ENCODE results near the gene VSX2.

VSX2 gene

DNA sequence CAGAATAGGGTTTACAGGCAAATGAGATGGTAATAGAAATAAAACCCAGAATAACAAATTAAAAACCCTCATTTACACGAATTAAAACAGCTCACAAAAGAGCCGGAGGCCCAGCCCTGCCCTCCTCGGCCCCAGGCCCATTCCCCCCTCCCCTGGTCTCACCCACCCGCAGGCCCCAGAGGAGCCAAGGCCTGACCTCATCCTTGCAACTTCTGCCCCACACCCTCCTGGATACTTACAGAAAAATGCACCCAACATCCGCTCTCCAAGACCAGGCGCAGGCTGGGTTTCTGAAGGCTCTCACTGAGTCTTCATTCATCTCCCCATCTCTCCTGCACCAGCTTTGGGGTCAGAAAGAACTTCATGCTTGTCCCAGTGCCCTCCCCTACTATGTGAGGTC lies 16.2 kb upstream of the VSX2 start:
- no peak for DNase-seq

DNA sequence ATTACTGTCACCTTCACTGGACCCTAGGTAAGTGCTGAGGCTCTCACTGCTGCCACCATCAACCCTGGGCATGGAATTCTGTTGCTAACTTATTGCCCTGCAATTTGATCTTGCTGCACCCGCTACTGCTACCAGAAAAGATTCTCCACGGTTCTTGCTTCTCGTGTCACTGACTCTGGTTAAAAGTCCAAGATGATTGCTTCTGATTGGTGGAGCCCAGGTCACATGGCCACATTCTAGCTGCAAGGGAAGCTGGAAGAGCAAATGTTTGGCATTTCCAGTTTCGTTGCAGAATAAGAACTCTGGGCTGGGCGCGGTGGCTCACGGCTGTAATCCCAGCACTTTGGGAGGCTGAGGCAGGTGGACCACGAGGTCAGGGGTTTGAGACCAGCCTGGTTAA lies 7.5 kb upstream of the VSX2 start:
- no peak for DNase-seq

DNA sequence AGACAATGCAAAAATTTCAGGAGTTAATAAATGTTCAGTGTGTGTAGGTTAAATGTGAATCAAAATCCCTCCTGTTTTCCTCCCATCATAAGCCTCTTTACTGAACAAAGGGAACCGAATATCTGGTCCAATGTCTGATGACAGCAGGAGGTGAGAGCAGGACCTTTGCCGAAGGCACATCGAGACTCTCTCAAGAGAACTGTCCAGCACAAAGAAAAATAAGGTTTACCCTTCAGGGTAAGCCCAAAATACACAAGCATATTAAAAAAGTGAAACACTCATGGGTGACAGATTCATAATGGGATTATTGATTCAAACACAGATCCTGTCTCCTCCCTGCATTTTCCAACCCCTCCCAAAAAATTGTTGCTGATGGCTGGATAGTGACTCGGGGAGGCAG lies 4.2 kb upstream of the VSX2 start:
- DNase-seq, result no peak

DNA sequence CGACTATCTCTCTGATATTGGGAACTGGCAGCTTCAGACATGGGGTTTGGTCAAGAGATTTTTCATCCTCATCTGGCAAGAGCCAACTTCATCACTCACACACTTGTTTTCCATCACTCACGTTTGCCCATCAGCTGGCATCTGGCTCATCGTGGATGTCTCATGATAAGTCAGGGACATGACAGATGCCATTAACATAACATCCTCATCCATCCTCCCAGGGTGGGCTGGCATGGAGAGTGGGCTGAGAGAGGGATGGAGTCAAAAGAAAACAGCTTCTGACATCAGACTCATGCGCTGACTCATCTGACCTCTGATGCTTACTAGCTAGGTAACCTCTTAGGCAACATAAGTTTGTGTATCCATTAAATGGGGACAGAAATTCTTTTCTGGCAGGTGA lies 1.8 kb upstream of the VSX2 start:
- no peak for DNase-seq

DNA sequence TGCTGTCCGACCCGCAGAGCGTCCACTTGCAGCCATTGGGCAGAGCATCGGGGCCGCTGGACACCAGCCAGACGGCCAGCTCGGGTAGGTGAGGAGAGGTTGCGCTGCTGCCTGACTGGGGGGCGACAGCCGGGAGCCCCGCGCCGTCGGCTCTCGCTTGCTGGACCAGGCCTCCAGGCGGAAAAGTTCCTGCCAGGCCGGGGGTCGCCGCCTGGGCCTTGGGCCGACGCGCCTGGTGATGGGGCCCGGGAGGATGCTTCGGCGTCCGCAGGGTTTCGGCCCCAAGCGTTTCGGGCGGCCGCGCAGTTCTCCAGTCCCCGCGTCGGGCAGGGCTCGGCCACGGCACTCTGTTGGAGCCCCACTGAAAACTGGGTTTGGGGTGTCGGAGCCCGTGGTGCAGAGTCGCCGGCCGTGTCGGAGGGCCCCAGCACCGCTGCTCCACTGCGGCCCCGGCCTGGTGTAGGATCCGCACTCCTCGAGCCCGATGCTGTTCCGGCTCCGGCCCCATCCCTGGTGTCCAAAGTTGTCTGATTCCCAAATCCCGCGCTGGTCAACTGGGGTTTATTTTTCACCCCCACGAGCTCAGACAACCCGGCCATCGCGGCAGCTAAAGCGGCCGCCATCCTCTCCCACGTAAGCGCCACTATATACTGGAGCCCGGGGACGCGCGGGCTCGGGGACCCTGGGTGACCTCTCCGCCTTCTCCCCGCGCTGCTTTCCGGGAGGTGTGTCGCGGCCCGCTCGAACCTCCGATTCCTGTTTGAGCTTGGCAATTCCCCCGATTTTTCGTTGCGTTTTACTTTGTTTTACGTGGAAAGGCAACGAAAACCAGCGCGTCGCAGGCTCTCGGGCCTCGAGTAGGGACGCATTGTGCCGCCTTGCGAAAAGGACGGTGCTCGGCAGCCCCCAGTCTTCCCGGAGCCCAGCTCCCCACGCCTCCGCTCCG lies 872 bp downstream of the VSX2 start:
- DNase-seq, result no peak

DNA sequence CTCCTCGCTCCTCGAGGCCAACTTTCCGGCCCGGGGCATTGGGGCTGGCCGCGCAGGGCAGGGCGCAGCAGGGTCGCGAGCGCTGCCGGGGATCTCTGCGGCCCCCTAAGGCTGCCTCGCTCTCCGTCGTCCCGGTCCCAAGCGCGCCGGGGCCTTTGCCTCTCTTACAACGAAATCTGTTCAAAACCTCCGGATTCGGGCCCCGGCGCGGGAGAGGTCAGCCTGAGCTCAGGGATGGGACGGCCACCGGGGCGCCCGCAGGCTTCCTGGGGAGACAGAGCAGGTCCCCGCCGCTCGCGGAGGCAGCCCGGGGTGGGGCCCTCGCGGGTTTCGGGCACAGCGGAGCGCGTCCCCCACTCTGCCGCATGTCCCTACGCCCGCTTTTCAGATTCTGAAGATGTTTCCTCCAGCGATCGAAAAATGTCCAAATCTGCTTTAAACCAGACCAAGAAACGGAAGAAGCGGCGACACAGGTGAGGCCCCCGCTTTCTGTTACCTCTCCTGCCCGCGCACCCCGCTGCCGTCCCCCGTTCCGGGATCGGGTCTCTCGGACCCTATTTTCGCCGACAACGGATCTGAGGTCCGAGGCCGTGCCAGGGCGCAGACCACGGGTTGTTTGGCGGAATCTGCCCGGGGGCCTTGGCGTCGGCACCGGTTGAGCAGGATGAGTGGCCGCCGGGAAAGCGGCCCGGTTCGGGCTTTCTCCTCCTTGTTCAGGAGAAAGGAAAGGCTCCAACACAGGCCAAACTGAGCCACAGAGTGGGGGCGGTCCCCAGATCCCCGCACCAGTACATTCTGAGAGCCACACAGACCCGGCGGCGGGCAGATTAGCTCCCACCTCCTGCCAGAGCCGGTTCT lies 1.8 kb downstream of the VSX2 start:
- DNase-seq, result no peak

DNA sequence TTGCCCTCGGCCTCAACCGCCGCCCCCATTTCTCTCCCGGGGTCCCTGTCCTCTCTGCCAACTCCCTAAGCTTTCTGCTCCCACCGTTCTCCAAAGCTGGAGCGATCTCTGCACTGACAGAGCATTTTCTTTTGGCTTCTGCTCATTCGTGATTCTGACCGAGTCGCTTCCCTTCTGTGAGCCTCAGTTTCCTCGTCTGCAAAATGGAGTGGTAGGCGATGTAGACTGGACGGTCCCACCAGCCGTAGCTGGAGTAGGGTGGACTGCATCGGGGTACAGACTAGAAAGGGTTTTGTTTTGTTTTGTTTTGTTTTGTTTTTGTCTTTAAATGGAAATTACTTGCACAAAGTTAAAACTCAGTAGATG lies 2.4 kb downstream of the VSX2 start:
- no peak for DNase-seq

DNA sequence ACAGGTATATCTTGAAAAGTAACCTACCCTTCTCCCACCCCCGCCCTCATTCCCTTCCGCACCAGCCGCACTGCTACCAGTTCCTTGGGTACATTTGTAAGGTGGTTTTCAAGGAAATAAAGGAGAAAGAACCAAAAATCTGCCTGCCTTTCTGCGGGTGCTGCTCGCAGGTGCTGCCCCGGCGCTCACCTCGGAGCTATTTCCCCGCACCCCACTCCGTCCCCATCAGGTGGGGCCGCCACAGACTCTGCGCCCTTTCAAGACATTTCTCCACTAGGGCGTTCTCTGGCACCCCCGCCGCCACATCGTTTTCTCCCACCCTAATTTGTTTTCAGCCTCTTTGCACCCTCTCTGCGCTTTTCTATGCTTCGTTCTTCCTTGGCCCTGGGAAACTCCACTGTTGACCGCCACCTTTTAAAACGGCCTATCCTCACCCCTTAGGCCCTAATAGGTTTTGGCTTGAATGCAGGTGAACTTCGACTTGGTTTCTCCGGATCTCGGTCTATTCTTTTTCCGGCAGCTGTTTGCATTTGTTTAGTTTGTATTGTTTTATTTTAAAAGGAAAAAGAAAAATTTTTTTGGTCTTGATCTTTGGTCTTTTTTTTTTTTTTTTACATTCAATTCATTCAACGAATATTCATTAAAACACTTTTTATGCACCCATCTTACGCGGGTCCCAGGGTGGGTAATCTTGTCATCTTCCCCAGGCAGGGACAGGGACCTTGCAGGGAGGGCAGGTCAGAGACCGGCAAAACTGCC lies 3.0 kb downstream of the VSX2 start:
- no peak for DNase-seq

DNA sequence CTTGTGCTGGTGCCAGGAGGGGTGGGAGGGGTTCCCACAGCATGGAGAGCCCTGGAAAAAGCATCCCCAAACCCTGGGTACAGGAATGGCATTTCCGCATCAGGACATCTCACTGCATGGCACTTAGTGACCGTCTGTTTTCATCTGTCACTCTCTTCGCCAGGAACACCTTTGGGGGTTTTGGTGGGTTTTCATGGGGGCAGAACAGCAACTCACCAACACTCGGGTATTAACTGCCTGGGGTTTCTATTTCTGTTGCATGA lies 3.5 kb downstream of the VSX2 start:
- DNase-seq, result no peak

DNA sequence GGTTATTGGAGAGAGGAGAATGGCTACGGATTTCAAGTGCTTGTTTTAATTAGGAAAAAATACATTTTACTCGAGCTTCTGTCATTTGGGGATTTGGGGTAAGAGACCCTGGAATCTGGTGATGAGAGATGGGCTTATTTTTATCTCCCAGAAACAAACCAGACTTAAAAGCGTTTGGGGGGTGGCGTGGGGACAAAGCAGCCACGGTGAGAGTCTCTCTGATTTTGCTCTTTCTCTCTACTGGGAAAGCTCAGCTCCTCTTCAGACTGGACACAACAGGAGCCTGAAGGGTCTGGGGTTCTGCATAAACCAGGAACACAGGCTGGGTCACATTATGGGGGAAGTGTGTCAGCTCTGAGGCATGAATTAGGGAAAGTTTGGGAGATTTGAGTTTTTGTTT lies 3.8 kb downstream of the VSX2 start:
- no peak for DNase-seq

DNA sequence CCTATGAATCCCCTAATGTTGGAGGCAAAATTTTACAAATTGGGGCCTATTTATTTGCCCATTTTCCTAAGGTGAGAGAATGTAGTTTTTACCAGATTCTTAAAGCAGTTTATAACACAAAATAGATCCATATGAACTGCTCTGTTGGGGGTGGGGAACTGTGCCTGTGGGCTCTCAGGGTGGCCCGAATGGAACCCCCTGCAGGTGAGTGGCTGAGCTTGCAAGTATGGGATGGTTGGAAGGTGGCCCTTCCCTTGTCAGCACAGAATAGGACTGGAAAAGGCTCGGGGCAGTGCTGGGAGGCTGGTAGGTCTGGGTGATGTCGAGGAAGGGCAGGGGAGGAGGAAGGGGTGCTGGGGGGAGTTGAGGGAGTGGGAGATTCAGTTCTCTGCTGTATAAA lies 4.9 kb downstream of the VSX2 start:
- DNase-seq, result no peak

DNA sequence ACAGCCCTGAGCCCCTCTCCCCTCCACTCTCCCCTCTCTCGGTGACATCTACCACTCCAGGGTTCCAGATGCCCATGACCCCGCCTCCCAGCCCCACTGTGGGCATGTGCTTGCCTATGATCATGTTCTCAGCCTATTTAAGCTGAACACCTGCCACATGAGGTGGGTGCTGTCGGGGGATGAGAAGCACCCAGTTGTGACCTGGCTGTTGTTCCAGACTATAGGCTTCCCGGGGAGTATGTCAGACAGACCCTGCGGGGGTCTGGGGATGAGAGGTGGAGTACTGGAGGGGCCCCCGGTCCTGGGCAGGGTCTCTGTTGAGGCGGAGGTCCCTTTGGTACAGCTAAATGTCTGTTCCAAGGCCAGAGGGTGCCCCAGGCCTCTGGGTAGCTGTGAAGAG lies 6.0 kb downstream of the VSX2 start:
- no peak for DNase-seq

DNA sequence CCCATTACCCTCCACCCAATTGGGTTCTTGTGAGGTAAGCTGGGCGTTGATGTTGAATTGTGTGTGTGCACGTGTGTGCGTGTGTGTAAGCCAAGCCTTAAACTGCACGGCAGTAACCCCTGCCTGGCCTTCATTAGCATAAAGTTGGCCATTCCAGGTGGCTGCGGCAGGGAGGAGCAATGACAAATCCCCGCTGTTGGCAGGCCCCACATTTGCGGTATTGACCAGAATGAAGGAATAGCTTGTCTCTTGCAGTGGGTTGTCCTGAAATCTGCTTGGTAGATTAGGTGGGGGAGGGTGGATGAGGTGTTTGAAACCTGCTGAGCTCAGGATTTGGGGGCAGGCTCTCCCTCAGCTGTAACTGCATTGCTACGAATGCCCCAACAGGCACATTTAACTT lies 7.3 kb downstream of the VSX2 start:
- DNase-seq, result no peak

DNA sequence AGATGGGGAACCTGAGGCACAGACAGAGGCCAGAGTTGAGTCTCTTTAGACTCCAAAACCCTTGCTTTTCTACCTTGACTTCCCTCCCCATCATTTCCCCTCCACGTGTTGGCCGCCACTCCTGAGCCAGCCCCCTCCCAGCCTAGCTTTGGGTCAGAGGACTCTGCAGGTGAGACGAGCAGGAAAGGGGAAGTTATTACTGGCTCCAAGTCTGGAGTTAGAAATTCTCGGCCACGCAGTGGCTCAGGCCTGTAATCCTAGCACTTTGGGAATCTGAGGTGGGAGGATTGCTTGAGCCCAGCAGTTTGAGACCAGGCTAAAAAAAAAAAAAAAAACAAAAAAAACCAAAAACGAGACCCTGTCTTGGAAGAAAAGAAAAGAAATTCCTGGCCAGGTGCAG lies 8.8 kb downstream of the VSX2 start:
- no peak for DNase-seq

DNA sequence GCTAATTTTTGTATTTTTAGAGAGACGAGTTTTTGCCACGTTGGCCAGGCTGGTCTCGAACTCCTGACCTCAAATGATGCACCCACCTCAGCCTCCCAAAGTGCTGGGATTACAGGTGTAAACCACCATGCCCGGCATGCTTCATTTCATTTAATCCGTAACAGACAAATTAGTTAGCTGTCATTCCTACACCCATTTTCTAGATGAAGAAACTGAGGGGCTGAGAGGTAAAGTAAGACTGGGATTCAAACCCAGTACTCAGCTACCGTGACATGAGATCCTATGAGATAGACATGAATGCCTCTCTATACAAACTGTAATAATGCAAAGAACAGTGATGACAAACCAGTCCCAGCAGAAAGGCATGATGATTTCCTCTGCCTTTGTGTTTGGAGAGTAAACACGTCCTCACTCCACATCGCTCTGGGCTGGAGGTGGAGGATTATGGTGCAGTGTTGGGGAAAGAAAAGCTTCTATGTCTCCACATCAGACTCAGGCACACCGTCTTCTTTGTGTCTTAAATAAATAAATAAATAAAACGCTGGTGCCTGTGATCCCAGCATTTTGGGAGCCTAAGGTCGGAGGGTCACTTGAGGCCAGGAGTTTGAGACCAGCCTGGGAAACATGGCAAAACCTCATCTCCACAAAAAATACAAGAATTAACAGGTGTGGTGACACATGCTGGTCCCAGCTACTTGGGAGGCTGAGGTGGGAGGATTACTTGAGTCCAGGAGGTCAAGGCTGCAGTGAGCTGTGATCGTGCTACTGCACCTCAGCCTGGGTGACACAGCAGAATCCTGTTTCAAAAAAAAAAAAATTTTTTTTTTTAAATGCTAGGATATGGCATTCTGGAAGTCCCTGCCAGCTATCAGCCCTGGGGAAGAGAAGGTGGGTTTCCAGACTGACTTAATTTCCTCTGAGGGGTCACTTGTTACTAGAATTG lies 10.5 kb downstream of the VSX2 start:
- no peak for DNase-seq

DNA sequence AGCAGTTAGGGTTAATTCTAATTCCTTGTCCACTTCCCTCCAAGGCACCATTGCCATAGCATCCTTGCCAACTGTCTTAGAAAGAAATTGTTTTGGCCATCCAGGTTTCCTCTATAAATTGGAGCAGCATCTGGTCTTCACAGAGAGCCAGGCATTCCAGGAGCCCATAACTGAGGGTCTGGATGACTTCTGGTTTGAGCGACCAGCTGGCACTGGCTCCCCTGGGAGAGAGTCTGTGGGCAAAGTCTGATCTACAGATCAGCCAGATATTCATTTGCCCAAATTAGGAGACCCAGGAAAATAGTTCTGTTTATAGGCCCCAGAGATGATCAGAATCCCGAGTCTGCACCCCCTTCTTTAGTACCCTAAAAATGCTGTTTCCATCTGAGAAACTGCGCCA lies 16.0 kb downstream of the VSX2 start:
- no peak for DNase-seq

DNA sequence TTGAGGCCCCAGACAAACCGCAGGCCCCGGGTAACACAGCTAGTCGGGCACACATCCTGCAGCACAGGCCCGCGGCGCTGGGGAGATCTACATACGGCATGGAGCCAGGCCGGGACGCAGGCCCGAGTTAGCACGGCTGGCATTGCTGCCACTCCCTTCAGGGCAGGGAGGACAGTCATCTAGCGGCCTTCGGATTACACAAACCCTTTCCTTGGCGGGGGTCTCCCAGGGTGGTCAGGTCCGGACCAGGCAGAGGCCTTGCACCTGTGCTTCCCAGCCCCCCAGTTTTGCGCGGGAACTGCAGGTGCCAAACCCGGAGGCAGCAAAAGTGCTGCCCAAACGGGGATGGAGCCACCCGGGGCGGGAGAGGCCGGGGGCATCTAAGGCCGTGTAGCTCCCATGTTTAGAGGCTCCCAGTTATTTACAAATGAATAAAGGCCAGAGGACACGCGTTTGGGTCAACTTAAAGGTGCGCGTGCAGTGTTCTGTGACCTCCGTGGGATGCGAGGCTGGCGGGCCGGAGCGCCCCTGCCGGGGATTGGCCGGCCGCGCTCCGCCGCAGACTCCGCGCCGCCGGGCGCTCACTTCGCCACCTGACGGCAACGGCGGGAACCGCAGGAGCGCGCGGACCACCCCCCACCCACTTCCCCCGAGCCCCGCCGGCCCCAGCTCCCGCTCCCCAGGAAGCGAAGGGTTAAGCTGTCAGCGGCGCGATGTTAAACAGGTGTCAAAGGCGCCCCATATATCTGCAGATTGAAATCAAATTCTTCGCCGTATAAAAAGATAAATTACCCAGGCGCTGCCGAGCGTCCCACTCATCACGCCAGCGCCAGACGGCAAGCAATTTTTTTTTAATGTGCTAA lies 18.1 kb downstream of the VSX2 start:
- DNase-seq, result peak; percentile 43

DNA sequence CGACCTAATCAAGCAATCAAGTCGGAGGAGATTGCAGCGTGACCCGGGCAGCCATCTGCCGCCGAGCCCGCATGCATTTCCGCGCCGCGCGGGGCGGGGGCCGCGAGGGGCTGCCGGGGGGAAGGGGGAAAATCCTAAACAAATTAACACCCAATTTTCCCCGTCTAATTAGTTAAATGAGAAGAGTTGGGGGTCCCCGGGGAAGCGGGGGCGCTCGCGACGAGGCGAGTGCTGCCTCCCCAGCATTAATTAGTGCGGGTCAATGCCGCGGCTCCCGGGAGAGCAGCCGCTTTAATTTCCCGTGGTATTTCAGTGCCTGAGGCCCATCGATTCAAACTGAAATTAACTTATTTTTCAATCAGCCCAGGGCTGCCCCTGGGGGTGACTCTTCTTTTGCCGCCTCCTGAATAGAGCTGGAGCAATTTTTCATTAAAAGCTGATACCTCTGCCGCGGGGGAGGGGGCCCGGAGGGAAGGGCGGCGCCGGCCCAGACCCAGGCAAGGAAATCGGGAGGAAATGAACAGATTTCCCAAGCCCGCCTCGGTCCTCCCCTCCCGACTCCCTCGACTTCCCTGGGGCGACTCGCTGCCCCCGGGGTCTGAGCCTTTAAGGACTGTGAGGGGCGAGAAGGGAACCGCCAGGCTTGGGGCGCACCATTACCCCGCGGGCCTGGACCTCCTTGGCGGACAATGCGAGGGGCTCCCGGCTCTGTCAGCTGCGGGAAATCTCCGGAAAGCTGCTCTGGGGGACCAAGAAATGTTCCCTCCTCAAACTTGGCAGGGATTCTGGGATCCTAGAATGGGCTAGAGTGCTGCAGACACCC lies 18.9 kb downstream of the VSX2 start:
- DNase-seq, result no peak

DNA sequence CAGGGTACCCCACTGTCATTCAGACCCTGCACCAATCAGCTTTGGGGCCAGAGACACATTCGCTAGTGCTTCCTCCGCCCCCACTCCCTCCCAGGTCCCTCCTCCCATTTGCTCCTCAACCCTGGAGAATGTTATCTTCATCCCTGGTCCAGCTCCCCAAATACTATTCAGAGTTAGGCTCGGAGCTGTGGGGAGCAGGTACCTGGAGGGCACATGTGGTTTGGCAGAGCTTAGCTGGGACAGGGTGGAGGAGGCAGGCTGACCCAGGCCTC lies 19.5 kb downstream of the VSX2 start:
- no peak for DNase-seq

DNA sequence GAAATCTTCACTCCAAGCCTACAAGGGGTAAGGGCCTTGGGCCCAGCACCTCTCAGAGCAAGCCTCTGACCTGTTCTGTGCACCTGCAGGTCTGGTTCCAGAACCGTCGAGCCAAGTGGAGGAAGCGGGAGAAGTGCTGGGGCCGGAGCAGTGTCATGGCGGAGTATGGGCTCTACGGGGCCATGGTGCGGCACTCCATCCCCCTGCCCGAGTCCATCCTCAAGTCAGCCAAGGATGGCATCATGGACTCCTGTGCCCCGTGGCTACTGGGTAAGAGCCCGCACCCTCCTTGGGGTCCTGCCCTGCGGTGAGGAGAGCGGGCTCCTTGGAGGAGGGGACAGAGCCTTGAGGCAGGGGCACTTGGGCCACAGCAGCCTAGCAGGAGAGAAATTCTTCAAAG lies 20.3 kb downstream of the VSX2 start:
- no peak for DNase-seq
